VCaP (cell line): ENCODE results near the gene LHFPL6.

Experiments
- H3K27ac ChIP-seq: fragments of 450-650 bp; 2 replicates; pipeline ENCODE4 v1.5.1; 2017
- TF ChIP-seq, protein P1 (sequence below): fragments of 450-650 bp; conservative IDR thresholded peaks from 2 replicates; pipeline ENCODE4 v1.5.1; 2017; ENCODE audit warnings: mild to moderate bottlenecking, moderate library complexity

The LHFPL6 gene

GRCh38 chr13:39324806-39325311 is 278.1 kb downstream of the LHFPL6 start:
- H3K27ac ChIP-seq, result no peak overlapping the region
- TF ChIP-seq, protein P1, sequence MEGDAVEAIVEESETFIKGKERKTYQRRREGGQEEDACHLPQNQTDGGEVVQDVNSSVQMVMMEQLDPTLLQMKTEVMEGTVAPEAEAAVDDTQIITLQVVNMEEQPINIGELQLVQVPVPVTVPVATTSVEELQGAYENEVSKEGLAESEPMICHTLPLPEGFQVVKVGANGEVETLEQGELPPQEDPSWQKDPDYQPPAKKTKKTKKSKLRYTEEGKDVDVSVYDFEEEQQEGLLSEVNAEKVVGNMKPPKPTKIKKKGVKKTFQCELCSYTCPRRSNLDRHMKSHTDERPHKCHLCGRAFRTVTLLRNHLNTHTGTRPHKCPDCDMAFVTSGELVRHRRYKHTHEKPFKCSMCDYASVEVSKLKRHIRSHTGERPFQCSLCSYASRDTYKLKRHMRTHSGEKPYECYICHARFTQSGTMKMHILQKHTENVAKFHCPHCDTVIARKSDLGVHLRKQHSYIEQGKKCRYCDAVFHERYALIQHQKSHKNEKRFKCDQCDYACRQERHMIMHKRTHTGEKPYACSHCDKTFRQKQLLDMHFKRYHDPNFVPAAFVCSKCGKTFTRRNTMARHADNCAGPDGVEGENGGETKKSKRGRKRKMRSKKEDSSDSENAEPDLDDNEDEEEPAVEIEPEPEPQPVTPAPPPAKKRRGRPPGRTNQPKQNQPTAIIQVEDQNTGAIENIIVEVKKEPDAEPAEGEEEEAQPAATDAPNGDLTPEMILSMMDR, result no peak

DNA sequence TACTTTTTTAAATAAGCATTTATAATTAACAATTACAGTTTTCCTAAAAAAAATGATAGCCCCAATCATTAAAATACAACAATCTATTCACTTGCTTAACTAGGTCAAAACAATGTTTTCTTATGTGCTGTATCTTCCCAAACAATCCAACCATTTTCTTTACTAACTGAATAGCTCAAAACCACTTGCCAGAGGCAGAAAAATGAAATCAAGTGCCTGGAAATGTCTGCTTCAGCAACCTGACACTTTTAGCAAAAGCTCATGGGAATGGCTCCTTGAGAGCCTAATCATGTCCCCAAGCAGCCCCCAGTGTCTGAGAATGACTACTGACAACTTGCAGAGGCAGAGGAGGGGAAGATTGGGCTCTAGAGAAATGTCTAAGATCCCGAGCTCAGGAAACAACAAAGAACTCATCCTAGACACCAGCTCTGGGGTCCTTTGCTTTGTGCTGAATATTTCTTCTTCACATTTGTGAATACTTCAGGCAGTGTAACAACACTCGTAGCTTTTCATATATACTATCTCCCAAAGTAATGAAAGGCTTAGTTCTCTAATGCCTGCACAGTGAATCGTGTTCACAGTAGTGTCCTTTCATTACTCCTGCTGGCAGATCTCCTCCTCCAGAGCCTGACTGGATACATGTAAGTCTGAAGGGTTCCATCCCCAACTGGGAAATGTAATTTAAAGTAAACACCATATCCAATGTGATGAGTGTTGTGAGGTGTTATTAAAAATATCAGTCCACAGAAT is 280.0 kb downstream of the LHFPL6 start:
- TF ChIP-seq, protein P1, result no peak

GRCh38 chr13:39321574-39321973 is 281.4 kb downstream of the LHFPL6 start:
- TF ChIP-seq, protein P1, result no peak
- no peak overlapping the region for H3K27ac ChIP-seq

More for the DNA sequence above, 280.0 kb downstream of the LHFPL6 start:
- no peak overlapping the region for H3K27ac ChIP-seq

- TF ChIP-seq, protein P1, result no peak
- no peak overlapping the region for H3K27ac ChIP-seq
Measured at GRCh38 chr13:39318161-39318560, 284.8 kb downstream of the LHFPL6 start.

GRCh38 chr13:39317291-39317690 is 285.7 kb downstream of the LHFPL6 start:
- H3K27ac ChIP-seq, result no peak overlapping the region
- TF ChIP-seq, protein P1, result no peak

DNA sequence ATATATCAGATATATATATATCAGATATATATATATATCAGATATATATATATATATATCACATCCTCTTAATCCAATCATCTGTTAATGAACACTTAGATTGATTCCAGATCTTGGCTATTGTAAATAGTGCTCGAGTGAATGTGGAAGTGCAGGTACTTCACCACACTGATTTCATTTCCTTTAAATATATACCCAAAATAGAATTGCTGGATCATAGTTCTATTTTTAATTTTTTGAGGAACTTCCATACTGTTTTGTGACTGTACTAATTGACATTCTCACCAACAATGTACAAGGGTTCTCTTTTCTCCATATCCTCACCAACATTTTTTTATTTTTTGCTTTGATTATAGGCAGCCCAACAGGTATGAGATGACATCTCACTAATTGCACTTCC is 287.2 kb downstream of the LHFPL6 start:
- no peak overlapping the region for H3K27ac ChIP-seq
- TF ChIP-seq, protein P1, result no peak

DNA sequence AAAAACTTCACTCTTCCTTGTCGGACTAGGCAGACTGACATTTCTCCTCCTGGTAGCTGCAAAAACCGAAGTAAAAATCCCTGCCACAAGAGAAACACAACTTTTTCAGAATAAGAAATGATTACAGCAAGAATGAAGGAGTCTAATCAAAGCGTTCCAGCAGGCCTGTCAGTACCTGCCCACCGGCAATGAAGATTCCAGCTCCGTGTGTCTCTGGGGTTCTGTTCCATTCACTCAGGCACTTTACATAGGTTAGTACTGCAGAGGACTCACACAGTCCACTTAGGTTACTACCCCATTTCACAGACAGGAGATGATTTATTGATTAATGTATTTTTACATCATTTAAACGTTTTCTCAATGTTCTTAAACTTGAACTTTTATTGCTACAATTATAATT is 289.3 kb downstream of the LHFPL6 start:
- TF ChIP-seq, protein P1, result no peak
- H3K27ac ChIP-seq, result no peak overlapping the region
